GM12873 (cell line): ENCODE results near the gene NUP133.

Experiments
- TF ChIP-seq, protein P1 (sequence below): IDR thresholded peaks from 2 replicates; pipeline ENCODE4 v1.5.1; 2012; ENCODE audit warnings: low read depth, mild to moderate bottlenecking, moderate library complexity, low read length, control low read depth; ENCODE audit not compliant: insufficient read depth; ENCODE audit errors: missing control alignments

The NUP133 gene

DNA sequence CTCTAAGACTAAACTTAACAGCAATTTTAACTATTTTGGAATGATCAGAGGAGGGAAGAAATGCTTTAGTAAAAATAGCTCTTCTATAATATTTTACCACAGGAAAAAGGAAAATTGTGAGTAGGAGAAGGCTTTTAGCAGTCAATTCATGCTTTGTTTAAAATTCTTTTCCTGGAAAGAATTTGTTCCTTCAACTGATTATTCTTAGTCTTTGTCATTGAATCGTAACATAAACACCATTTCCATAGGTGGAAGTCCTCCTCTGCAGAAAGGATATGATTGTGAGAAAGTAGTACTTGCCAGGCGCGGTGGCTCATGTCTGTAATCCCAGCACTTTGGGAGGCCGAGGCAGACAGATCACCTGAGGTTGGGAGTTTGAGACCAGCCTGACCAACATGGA is 62.3 kb downstream of the NUP133 start:
- TF ChIP-seq, protein P1, sequence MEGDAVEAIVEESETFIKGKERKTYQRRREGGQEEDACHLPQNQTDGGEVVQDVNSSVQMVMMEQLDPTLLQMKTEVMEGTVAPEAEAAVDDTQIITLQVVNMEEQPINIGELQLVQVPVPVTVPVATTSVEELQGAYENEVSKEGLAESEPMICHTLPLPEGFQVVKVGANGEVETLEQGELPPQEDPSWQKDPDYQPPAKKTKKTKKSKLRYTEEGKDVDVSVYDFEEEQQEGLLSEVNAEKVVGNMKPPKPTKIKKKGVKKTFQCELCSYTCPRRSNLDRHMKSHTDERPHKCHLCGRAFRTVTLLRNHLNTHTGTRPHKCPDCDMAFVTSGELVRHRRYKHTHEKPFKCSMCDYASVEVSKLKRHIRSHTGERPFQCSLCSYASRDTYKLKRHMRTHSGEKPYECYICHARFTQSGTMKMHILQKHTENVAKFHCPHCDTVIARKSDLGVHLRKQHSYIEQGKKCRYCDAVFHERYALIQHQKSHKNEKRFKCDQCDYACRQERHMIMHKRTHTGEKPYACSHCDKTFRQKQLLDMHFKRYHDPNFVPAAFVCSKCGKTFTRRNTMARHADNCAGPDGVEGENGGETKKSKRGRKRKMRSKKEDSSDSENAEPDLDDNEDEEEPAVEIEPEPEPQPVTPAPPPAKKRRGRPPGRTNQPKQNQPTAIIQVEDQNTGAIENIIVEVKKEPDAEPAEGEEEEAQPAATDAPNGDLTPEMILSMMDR: no peak

DNA sequence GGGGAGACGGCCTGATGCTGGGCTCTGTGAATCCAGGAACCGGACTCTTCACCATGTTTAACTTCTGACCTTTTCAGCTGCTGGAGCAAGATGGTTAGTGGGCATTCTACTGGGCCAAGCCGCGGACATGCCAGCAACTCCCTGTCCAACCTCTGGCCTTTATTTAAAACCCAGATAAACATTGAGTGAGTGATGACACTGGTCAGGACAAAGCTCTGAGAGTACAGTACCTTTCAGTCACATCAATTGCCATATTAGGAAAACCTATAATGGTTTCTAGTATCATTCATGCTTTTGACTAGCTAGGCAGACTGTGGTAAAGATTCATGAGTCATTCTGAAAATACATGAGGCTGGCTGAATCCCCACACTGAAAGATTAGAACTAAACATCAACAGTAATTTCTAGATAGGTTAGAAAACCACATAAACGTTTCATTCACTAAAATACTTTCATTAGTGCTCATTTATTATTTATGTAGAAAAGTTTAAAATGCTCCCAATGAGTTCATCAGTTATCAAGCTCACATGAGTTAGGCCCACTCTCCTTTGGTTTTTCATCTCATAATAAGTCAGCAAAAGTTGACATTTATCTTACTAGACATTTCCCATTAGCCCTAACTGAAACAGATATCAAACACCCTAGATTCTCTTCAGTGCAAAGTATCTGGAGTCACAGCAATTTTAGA is 67.1 kb downstream of the NUP133 start:
- TF ChIP-seq, protein P1: no peak

GRCh38 chr1:229438021-229438420 is 70.1 kb downstream of the NUP133 start:
- TF ChIP-seq, protein P1: no peak

GRCh38 chr1:229437443-229437842 is 70.7 kb downstream of the NUP133 start:
- TF ChIP-seq, protein P1: no peak

GRCh38 chr1:229436201-229436600 is 71.9 kb downstream of the NUP133 start:
- TF ChIP-seq, protein P1: no peak

- TF ChIP-seq, protein P1: no peak
Observed at GRCh38 chr1:229434641-229435051, 73.5 kb downstream of the NUP133 start.

- TF ChIP-seq, protein P1: no peak
Observed at GRCh38 chr1:229434005-229434640, 74.0 kb downstream of the NUP133 start, which contains the start of gene ACTA1. Gene ACTA1 (minus strand): TSS chr1:229434094. CDS start chr1:229433115, 979 bp downstream.
